ENCODE results near the gene MYO3A. TPM values are rescaled to one million over a fixed set of nuclear protein-coding genes. Genes with fewer than 3 reads are reported as not detected.

MYO3A gene
- total RNA-seq, 6 experiments from 2014 or later, result 0.03 TPM; not detected in 5

DNA sequence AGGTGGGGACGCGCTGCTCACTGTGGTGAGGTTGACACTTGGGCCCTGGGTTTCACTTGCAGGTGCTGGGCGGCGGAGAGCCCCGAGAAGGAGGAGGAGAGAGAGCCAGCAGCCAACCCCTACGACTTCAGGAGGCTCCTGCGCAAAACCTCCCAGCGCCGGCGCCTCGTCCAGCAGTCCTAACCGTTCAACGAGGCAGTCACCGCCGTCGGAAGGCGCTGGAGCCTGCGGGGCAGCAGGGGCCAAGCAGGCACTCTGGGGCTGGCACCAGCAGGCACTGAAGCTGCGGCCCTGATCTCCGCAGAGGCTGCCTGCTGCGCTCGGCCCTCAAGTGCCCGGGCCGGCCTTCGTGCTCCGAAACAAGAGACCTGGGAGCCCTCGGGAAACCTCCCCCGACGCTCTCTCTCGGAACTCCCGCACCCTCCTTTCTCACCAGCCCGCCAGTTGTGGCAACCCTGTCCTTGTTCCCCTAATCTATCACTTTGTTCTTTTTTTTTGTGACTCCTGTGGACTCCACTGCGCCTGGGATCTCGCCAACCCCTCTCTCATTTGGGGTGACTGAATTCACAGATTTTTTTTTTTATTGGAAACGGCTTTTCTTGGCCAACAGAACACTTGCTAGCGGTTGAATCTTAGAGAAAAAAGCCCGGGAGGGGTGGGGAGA is 277.9 kb downstream of the MYO3A start:
- Mint-ChIP-seq H3K4me3 (no peak overlapping the region), H3K36me3 (ENCODE audit: low read depth) (no peaks in the 10 kb centered on the region), H3K4me1 (ENCODE audit: low read depth) (no peaks in the 10 kb centered on the region), H3K9me3 (peaks cover 13% of the 10 kb centered on the region; the same call in 1 of the 2 replicates), H3K27me3 (ENCODE audit: insufficient read depth) (peaks cover 27% of the 10 kb centered on the region), H3K27ac (no peak overlapping the region)
- TF ChIP-seq, protein P1, sequence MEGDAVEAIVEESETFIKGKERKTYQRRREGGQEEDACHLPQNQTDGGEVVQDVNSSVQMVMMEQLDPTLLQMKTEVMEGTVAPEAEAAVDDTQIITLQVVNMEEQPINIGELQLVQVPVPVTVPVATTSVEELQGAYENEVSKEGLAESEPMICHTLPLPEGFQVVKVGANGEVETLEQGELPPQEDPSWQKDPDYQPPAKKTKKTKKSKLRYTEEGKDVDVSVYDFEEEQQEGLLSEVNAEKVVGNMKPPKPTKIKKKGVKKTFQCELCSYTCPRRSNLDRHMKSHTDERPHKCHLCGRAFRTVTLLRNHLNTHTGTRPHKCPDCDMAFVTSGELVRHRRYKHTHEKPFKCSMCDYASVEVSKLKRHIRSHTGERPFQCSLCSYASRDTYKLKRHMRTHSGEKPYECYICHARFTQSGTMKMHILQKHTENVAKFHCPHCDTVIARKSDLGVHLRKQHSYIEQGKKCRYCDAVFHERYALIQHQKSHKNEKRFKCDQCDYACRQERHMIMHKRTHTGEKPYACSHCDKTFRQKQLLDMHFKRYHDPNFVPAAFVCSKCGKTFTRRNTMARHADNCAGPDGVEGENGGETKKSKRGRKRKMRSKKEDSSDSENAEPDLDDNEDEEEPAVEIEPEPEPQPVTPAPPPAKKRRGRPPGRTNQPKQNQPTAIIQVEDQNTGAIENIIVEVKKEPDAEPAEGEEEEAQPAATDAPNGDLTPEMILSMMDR (IDR thresholded peaks at IDR 0.05), result no peak
- no peak for DNase-seq

DNA sequence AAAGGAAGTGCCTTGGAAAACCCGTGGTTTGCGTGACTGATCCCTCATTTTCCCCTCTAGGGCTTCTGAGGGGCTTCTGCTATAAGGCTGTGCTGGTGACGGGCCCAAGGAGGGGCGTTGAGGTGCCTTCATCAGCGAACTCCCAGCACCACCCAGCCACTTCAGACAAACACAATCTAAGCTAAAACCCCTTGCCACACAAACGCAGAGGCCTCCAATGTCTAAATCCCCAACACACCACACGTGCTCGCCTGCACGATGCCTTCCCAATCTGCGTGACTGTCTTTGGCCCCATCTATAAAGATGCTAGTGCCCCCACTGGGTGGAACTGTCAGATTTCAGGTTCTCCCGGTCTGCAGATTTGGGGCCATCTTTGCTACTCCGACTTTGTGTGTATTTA is 278.5 kb downstream of the MYO3A start:
- Mint-ChIP-seq H3K36me3 (ENCODE audit: low read depth) (no peaks in the 10 kb centered on the region), H3K27ac (no peak overlapping the region), H3K4me1 (ENCODE audit: low read depth) (no peaks in the 10 kb centered on the region), H3K27me3 (ENCODE audit: insufficient read depth) (peaks cover 29% of the 10 kb centered on the region), H3K4me3 (no peak overlapping the region), H3K9me3 (peaks cover 19% of the 10 kb centered on the region; the same call in 1 of the 2 replicates)
- no peak for DNase-seq
- TF ChIP-seq, protein P1 (IDR thresholded peaks at IDR 0.05), result no peak

DNA sequence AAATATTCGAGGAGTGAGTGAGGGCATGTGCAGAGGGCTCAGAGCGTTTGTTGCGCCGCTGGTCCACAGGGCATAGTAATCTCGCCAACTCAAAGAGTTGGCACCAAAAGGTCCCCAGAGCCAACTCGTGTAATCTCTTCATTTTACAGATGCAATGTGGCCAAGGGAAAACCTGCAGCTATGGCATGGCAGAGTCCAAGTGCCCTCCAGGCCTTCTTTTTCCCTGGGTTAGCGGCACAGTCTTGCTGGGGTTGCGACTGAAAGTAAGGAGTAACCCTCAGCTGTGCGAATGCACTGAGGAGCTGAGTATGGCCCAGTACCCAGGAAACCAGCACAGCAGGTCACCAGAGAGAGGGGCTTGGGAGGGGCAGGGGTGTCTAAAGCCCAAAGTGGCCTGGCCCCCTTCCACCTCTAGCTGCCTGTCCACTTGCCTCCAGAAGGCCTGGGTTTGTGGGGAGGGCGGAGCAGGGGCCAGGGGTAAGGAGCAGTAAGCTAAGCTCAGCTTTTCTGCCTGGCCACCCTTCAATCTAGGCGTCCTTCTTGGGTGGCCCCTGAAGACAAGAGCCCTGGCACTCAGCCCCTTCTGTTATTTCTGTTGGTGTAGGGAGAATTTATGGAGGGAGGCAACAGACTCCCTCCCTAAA is 279.2 kb downstream of the MYO3A start:
- no peak overlapping the region for H3K4me3 Mint-ChIP-seq
- peaks cover 1% of the 10 kb centered on the region for H3K36me3 Mint-ChIP-seq (ENCODE audit: low read depth)
- TF ChIP-seq, protein P1 (IDR thresholded peaks at IDR 0.05), result no peak
- no peaks in the 10 kb centered on the region for H3K4me1 Mint-ChIP-seq (ENCODE audit: low read depth)
- H3K9me3 Mint-ChIP-seq, result peaks cover 21% of the 10 kb centered on the region; the same call in 1 of the 2 replicates
- no peak for DNase-seq
- peaks cover 30% of the 10 kb centered on the region for H3K27me3 Mint-ChIP-seq (ENCODE audit: insufficient read depth)
- no peak overlapping the region for H3K27ac Mint-ChIP-seq

DNA sequence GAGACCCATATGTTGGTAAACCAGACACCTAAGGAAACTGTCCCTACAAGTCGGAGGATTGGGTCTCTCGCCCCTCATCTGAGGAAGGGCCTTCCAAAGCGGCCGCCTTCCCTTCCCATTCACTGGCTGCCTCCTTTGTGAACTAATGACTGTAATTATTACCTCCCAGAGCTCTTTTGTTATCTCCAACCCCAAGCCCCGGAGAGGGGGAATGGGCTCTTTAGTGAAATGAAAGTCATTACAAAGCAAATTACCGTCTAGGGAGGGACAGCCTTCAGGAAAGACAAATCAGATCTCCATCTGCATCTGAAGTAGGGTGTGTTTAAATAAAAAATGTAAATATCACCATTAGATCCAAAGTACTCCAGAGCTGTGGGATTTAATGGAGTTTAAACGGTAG is 280.0 kb downstream of the MYO3A start:
- Mint-ChIP-seq H3K36me3 (ENCODE audit: low read depth) (peaks cover 5% of the 10 kb centered on the region), H3K4me3 (no peak overlapping the region), H3K27ac (no peak overlapping the region), H3K4me1 (ENCODE audit: low read depth) (no peaks in the 10 kb centered on the region), H3K27me3 (ENCODE audit: insufficient read depth) (peaks cover 36% of the 10 kb centered on the region), H3K9me3 (peaks cover 26% of the 10 kb centered on the region; the same call in 1 of the 2 replicates)
- TF ChIP-seq, protein P1 (IDR thresholded peaks at IDR 0.05), result no peak
- no peak for DNase-seq

DNA sequence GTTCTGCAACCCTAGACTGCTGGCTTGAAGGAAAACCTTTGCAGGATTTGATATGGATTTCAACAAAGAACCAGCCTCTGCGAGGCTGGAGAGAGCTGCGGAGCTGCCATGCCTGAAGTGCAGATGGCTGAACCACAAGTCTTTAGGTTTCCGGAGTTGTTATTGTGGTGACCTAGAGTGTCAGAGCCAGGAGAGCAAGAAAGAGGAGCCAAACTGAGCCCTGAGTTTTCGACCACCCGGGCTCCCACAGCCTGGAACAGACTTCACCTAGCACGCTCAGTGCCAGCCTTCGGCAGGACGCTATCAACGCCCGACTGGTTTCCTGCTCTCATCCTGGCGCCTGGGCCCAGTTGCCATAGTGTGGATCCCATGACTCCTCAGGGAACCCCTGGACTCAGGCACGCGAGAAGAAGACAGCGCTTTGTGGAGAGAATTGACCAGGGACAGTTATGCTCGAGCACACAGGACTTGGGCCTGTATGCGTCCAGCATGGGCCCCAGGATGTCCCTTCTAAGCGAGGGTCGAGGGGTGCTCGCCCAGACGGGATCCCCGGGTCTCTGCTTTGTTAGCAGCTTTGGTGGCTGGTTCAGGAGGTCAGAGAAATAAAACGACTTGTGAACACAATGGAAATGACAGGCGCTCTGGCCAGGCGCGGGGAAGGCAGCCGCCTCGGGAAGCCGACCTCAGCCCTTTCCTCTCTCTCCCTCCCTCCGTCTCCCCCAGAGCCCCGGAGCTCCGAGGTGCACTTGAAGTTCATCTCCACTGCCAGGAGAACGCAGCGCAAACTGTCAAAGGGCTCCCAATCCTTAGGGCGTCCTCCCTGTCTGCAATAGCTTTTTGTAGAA is 280.7 kb downstream of the MYO3A start:
- DNase-seq, result no peak
- Mint-ChIP-seq H3K27ac (no peak overlapping the region), H3K27me3 (ENCODE audit: insufficient read depth) (peaks cover 36% of the 10 kb centered on the region), H3K9me3 (peaks cover 26% of the 10 kb centered on the region; the same call in 1 of the 2 replicates), H3K36me3 (ENCODE audit: low read depth) (peaks cover 5% of the 10 kb centered on the region), H3K4me3 (no peak overlapping the region; the same call in 1 of the 2 replicates), H3K4me1 (ENCODE audit: low read depth) (no peaks in the 10 kb centered on the region)
- TF ChIP-seq, protein P1 (IDR thresholded peaks at IDR 0.05), result no peak
